Muscle of arm (tissue), 12 donors: ENCODE measurements around the gene SLC35F1. TPM values are rescaled to one million over a fixed set of nuclear protein-coding genes. Genes with fewer than 3 reads are reported as not detected.

Experiments
- DNase-seq: peaks from one replicate; pipeline ENCODE4 v3.0.0-alpha.2; 2013
- polyA plus RNA-seq, 12 donors: library from polyadenylated mRNA; unstranded; fragments of 120-200 nt; gene quantifications; one replicate each; pipeline ENCODE4 v1.2.1, GENCODE V29; 2013; ENCODE audit not compliant: insufficient read length in 12 of 12

Gene SLC35F1
- polyA plus RNA-seq, 12 donors: 1.3 to 6.0 (median 2.4) TPM; not detected in 1

GRCh38 chr6:118350881-118351430, 443.9 kb downstream of the SLC35F1 start:
- no peak for DNase-seq

GRCh38 chr6:118353564-118353963, 446.5 kb downstream of the SLC35F1 start:
- no peak for DNase-seq

GRCh38 chr6:118354641-118355040, 447.6 kb downstream of the SLC35F1 start:
- DNase-seq: no peak

- no peak for DNase-seq
These were observed 449.0 kb downstream of the SLC35F1 start for GRCh38 chr6:118356054-118356453.

- DNase-seq: no peak
These were observed 449.6 kb downstream of the SLC35F1 start for GRCh38 chr6:118356686-118357085.

Other genes starting within 250 kb of the SLC35F1 start
- gene NUS1, start 231.8 kb upstream of the SLC35F1 start, polyA plus RNA-seq: 10 to 100 TPM in 11 of 12 donors, not detected in 1; 16.6 to 28.8 (median 22.7) TPM